ENCODE measurements around the gene LAMC3. TPM values are rescaled to one million over a fixed set of nuclear protein-coding genes. Genes with fewer than 3 reads are reported as not detected.

Gene LAMC3
- total RNA-seq, 1 donor, result not detected

DNA sequence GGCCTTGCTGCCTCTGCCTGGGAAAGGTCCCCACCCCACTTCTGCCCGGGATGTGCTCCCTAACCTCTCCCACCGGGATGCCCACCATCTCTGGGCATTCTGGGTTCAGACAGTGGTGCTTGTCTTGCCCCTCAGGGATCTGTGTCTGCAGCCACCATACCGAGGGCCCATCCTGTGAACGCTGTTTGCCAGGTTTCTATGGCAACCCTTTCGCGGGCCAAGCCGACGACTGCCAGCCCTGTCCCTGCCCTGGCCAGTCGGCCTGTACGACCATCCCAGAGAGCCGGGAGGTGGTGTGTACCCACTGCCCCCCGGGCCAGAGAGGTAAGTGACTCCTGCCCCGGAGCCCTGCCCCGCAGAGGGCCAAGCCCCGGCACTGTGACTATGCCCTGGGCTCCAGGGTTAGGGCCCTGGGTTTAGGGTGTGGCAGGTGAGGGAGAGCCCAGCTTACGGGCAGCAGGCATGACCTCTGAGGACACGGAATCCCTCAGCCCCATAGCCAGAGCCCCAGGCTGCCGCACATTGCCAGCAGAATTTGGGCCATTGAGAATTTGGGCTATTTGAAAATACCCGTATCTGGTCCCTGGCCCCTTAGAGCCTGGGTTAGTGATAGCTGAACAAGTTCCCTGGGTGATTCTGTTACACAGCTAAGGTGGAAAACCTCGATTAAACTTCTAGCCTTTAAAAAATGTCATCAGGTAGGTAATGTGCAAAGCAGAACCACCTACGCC, 52.1 kb downstream of the LAMC3 start:
- Histone ChIP-seq H2AFZ (ENCODE audit: low read length) (no peak overlapping the region), H4K20me1 (ENCODE audit: insufficient read depth, low read length) (no peaks in the 10 kb centered on the region), H3K27me3 (ENCODE audit: insufficient read depth, low read length) (no peaks in the 10 kb centered on the region), H3K4me3 (ENCODE audit: insufficient read depth, low read length) (no peak overlapping the region), H3K9me3 (ENCODE audit: low read depth, low read length) (no peaks in the 10 kb centered on the region), H3K4me2 (ENCODE audit: insufficient read depth, low read length) (no peak overlapping the region), H3K36me3 (ENCODE audit: insufficient read depth, low read length) (no peaks in the 10 kb centered on the region), H3K4me1 (ENCODE audit: insufficient read depth, low read length) (no peaks in the 10 kb centered on the region), H3K79me2 (ENCODE audit: insufficient read depth, low read length) (no peaks in the 10 kb centered on the region), H3K27ac (ENCODE audit: low read depth, low read length) (no peak overlapping the region)
- TF ChIP-seq, protein P1, sequence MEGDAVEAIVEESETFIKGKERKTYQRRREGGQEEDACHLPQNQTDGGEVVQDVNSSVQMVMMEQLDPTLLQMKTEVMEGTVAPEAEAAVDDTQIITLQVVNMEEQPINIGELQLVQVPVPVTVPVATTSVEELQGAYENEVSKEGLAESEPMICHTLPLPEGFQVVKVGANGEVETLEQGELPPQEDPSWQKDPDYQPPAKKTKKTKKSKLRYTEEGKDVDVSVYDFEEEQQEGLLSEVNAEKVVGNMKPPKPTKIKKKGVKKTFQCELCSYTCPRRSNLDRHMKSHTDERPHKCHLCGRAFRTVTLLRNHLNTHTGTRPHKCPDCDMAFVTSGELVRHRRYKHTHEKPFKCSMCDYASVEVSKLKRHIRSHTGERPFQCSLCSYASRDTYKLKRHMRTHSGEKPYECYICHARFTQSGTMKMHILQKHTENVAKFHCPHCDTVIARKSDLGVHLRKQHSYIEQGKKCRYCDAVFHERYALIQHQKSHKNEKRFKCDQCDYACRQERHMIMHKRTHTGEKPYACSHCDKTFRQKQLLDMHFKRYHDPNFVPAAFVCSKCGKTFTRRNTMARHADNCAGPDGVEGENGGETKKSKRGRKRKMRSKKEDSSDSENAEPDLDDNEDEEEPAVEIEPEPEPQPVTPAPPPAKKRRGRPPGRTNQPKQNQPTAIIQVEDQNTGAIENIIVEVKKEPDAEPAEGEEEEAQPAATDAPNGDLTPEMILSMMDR (IDR thresholded peaks at IDR 0.05; ENCODE audit: extremely low read depth, low read depth, low read length), result no peak
- peak; percentile 32 for DNase-seq (ENCODE audit: insufficient read length, low spot score, missing footprints)

DNA sequence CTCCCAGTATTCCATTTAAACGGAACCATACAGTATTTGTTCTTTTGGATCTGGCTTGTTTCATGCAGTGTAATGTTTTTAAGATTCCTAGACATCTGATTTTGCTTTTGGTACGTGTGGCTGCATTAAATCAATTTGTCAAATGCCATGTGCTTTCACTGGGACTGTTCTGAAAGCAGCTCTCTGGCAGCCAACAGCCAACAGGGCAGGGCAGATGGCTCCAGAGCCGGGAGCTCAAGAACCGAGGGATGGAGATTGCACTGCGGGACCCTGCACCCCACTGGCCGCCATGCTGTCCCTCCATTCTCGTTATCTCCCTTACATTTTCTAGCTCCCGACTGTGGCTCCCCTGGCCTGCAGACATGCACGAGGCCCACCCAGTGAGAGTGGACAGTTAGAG, 54.0 kb downstream of the LAMC3 start:
- Histone ChIP-seq H3K9me3 (ENCODE audit: low read depth, low read length) (no peaks in the 10 kb centered on the region), H3K36me3 (ENCODE audit: insufficient read depth, low read length) (no peaks in the 10 kb centered on the region), H2AFZ (ENCODE audit: low read length) (no peak overlapping the region), H3K27ac (ENCODE audit: low read depth, low read length) (no peak overlapping the region), H3K27me3 (ENCODE audit: insufficient read depth, low read length) (no peaks in the 10 kb centered on the region), H3K79me2 (ENCODE audit: insufficient read depth, low read length) (no peaks in the 10 kb centered on the region), H3K4me3 (ENCODE audit: insufficient read depth, low read length) (no peak overlapping the region), H3K4me2 (ENCODE audit: insufficient read depth, low read length) (no peak overlapping the region), H3K4me1 (ENCODE audit: insufficient read depth, low read length) (no peaks in the 10 kb centered on the region), H4K20me1 (ENCODE audit: insufficient read depth, low read length) (no peaks in the 10 kb centered on the region)
- DNase-seq (ENCODE audit: insufficient read length, low spot score, missing footprints), result peak; percentile 47
- TF ChIP-seq, protein P1 (IDR thresholded peaks at IDR 0.05; ENCODE audit: extremely low read depth, low read depth, low read length), result no peak

DNA sequence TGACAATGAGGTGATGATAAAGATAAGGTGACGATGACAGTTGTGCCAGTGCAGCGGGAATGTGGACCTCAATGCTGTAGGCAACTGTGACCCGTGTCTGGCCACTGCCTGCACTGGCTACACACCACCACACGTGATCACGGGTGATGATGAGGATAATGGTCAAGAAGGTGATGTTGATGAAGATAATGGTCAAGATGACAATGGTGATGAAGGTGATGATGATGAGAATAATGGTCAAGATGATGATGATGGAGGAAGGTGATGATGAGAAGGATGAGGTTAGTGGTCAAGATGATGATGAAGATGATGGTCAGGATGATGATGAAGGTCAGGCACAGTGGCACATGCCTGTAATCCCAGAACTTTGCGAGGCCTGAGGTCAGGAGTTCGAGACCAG, 56.6 kb downstream of the LAMC3 start:
- Histone ChIP-seq H3K4me2 (ENCODE audit: insufficient read depth, low read length) (no peak overlapping the region), H3K4me1 (ENCODE audit: insufficient read depth, low read length) (no peaks in the 10 kb centered on the region), H3K4me3 (ENCODE audit: insufficient read depth, low read length) (no peak overlapping the region), H3K36me3 (ENCODE audit: insufficient read depth, low read length) (no peaks in the 10 kb centered on the region), H2AFZ (ENCODE audit: low read length) (no peak overlapping the region), H3K9me3 (ENCODE audit: low read depth, low read length) (no peaks in the 10 kb centered on the region), H4K20me1 (ENCODE audit: insufficient read depth, low read length) (no peaks in the 10 kb centered on the region), H3K79me2 (ENCODE audit: insufficient read depth, low read length) (no peaks in the 10 kb centered on the region), H3K27me3 (ENCODE audit: insufficient read depth, low read length) (peaks cover 3% of the 10 kb centered on the region), H3K27ac (ENCODE audit: low read depth, low read length) (no peak overlapping the region)
- TF ChIP-seq, protein P1 (IDR thresholded peaks at IDR 0.05; ENCODE audit: extremely low read depth, low read depth, low read length), result no peak
- peak; percentile 21 for DNase-seq (ENCODE audit: insufficient read length, low spot score, missing footprints)

DNA sequence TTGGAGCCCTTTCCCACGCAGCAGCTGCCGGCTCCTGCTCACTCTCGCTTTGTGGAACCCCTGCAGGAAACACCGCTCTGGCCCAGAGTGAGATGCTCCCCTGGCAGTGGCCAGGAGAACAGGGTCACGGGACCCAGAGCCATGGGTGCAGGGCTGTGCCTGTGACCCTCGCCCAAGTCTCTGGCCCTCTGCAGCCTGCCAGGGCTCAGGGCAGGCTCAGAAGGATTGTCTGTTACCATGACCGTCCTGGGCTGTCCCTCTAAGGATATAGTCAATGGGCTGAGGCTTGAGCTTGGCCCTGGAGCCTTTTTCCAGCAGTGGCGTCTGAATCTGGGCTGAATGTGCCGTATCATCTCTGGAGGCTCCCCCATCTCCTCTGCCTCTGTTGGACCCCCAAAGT, 58.7 kb downstream of the LAMC3 start:
- Histone ChIP-seq H3K4me3 (ENCODE audit: insufficient read depth, low read length) (no peak overlapping the region), H2AFZ (ENCODE audit: low read length) (no peak overlapping the region), H3K4me2 (ENCODE audit: insufficient read depth, low read length) (no peak overlapping the region), H4K20me1 (ENCODE audit: insufficient read depth, low read length) (no peaks in the 10 kb centered on the region), H3K9me3 (ENCODE audit: low read depth, low read length) (no peaks in the 10 kb centered on the region), H3K27me3 (ENCODE audit: insufficient read depth, low read length) (peaks cover 13% of the 10 kb centered on the region), H3K27ac (ENCODE audit: low read depth, low read length) (no peak overlapping the region), H3K79me2 (ENCODE audit: insufficient read depth, low read length) (no peaks in the 10 kb centered on the region), H3K4me1 (ENCODE audit: insufficient read depth, low read length) (no peaks in the 10 kb centered on the region), H3K36me3 (ENCODE audit: insufficient read depth, low read length) (no peaks in the 10 kb centered on the region)
- peak; percentile 79 for DNase-seq (ENCODE audit: insufficient read length, low spot score, missing footprints)
- TF ChIP-seq, protein P1 (IDR thresholded peaks at IDR 0.05; ENCODE audit: extremely low read depth, low read depth, low read length), result no peak
